Umbilical cord (tissue), 2 donors: Measurements from ENCODE around the gene KCNS1. TPM values are rescaled to one million over a fixed set of nuclear protein-coding genes. Genes with fewer than 3 reads are reported as not detected.
"Not testable (repeated sequence)": the region's sequence is repeated elsewhere in the genome, so short reads cannot be mapped to it uniquely, and the experiment has no call there.

Experiments used
- DNase-seq: peaks from one replicate; pipeline ENCODE4 v3.0.0-alpha.2; 2015; ENCODE audit warnings: low spot score
- total RNA-seq: library from RNA; depleted of rRNA; stranded (reverse); fragments of >200 nt; gene quantifications from one replicate; pipeline ENCODE4 v1.2.3, GENCODE V29; 2014; ENCODE audit warnings: low replicate concordance; ENCODE audit not compliant: insufficient read depth

KCNS1 gene
- total RNA-seq, 1 donor from 2014 or later: 2.4 TPM

- no peak for DNase-seq
Measured at GRCh38 chr20:45080867-45081624, 19.9 kb downstream of the KCNS1 start.

GRCh38 chr20:45077559-45077958 is 23.4 kb downstream of the KCNS1 start:
- no peak for DNase-seq

GRCh38 chr20:45073221-45073620 is 27.7 kb downstream of the KCNS1 start:
- DNase-seq: no peak

- DNase-seq: no peak
Measured at GRCh38 chr20:45072066-45072465, 28.9 kb downstream of the KCNS1 start.

GRCh38 chr20:45070932-45071632 is 29.8 kb downstream of the KCNS1 start:
- DNase-seq: peak; percentile 15

GRCh38 chr20:45069261-45069660 is 31.7 kb downstream of the KCNS1 start:
- DNase-seq: peak; percentile 69

GRCh38 chr20:45067558-45067957 is 33.4 kb downstream of the KCNS1 start:
- DNase-seq: no peak

- no peak for DNase-seq
Measured at GRCh38 chr20:45067087-45067486, 33.8 kb downstream of the KCNS1 start.

GRCh38 chr20:45066372-45066771 is 34.6 kb downstream of the KCNS1 start:
- DNase-seq: no peak

GRCh38 chr20:45064812-45065211 is 36.1 kb downstream of the KCNS1 start:
- DNase-seq: no peak

GRCh38 chr20:45063107-45063506 is 37.8 kb downstream of the KCNS1 start:
- DNase-seq: not testable (repeated sequence)

- DNase-seq: no peak
Measured at GRCh38 chr20:45061244-45061643, 39.7 kb downstream of the KCNS1 start.

- no peak for DNase-seq
Measured at GRCh38 chr20:45060294-45060693, 40.6 kb downstream of the KCNS1 start.

- DNase-seq: no peak
Measured at GRCh38 chr20:45059022-45059728, 41.8 kb downstream of the KCNS1 start.

GRCh38 chr20:45058168-45058850 is 42.6 kb downstream of the KCNS1 start:
- no peak for DNase-seq

GRCh38 chr20:45056473-45057173 is 44.3 kb downstream of the KCNS1 start:
- DNase-seq: no peak

GRCh38 chr20:45055056-45055455 is 45.9 kb downstream of the KCNS1 start:
- DNase-seq: no peak

- DNase-seq: no peak
Measured at GRCh38 chr20:45053430-45054351, 47.2 kb downstream of the KCNS1 start.

- DNase-seq: no peak
Measured at GRCh38 chr20:45052698-45053429, 48.1 kb downstream of the KCNS1 start.
